A673 (cell line): Measurements from ENCODE around the gene OTX1.

ENCODE experiments used
- CTCF ChIP-seq: fragments of 300-800, 200-600 bp; sonication (generic); conservative IDR thresholded peaks from 2 replicates; pipeline ENCODE4 v1.5.1; 2017; ENCODE audit warnings: low read depth, mild to moderate bottlenecking, antibody characterized with exemption, low read length, moderate library complexity, mixed read lengths
- EZH2 ChIP-seq: fragments of 200-600 bp; sonication (generic); IDR thresholded peaks from 2 replicates; pipeline ENCODE4 v1.6.1; 2017; ENCODE audit warnings: borderline replicate concordance, low read depth, mild to moderate bottlenecking, mixed read lengths, antibody characterized with exemption, low read length; ENCODE audit not compliant: poor library complexity, severe bottlenecking

- TF ChIP-seq CTCF (no peak), EZH2 (no peak)
Measured at GRCh38 chr2:63027220-63027619, 23.4 kb upstream of the OTX1 start.
